Stimulated activated CD8-positive, alpha-beta memory T cell treated with anti-CD3 and anti-CD28 coated beads, Interleukin-15, amount 100 ng/mL, for 1 hour (primary cell): ENCODE measurements around the gene TUBA1B.

Experiments used
- DNase-seq: peaks from one replicate; pipeline ENCODE4 v3.0.0-alpha.2; 2020; ENCODE audit warnings: low read depth

TUBA1B gene

GRCh38 chr12:49089821-49090773 lies 41.1 kb downstream of the TUBA1B start:
- no peak for DNase-seq

- no peak for DNase-seq
Observed at GRCh38 chr12:49088932-49089330, 42.3 kb downstream of the TUBA1B start.

GRCh38 chr12:49088150-49088931 lies 42.9 kb downstream of the TUBA1B start:
- peak; percentile 42 for DNase-seq

GRCh38 chr12:49086116-49086515 lies 45.1 kb downstream of the TUBA1B start:
- DNase-seq, result no peak

GRCh38 chr12:49084438-49084837 lies 46.8 kb downstream of the TUBA1B start:
- no peak for DNase-seq

- DNase-seq, result no peak
Observed at GRCh38 chr12:49079793-49080192, 51.4 kb downstream of the TUBA1B start.
